Immature natural killer cell (primary cell): ENCODE data around the gene PER2. TPM values are rescaled to one million over a fixed set of nuclear protein-coding genes. Genes with fewer than 3 reads are reported as not detected.
"Not testable (repeated sequence)": the region's sequence is repeated elsewhere in the genome, so short reads cannot be mapped to it uniquely, and the experiment has no call there.

Source experiments
- DNase-seq, 3 donors: peaks; one replicate each; pipeline ENCODE4 v3.0.0; 2022; ENCODE audit warnings: mixed read lengths in 1 of 3
- H3K27ac Mint-ChIP-seq, 6 donors: one replicate each; pipeline ENCODE4 v1.8.0; 2020; ENCODE audit warnings: mixed read lengths in 6 of 6, mild to moderate bottlenecking in 5 of 6, inconsistent platforms in 4 of 6, moderate library complexity in 3 of 6
- H3K27me3 Mint-ChIP-seq, 3 donors: one replicate each; pipeline ENCODE4 v1.8.0; 2020 to 2021; ENCODE audit warnings: low read depth in 3 of 3, mild to moderate bottlenecking in 3 of 3, mixed read lengths in 3 of 3, moderate library complexity in 3 of 3, inconsistent platforms in 1 of 3
- H3K36me3 Mint-ChIP-seq, 3 donors: one replicate each; pipeline ENCODE4 v1.8.0; 2020; ENCODE audit warnings: mixed read lengths in 3 of 3, inconsistent platforms in 2 of 3, mild to moderate bottlenecking in 2 of 3
- H3K4me1 Mint-ChIP-seq, 2 donors: one replicate each; pipeline ENCODE4 v1.8.0; 2020; ENCODE audit warnings: inconsistent platforms in 2 of 2, mild to moderate bottlenecking in 2 of 2, mixed read lengths in 2 of 2, moderate library complexity in 1 of 2
- H3K4me3 Mint-ChIP-seq, 5 donors: one replicate each; pipeline ENCODE4 v1.8.0; 2020; ENCODE audit warnings: mild to moderate bottlenecking in 5 of 5, mixed read lengths in 5 of 5, inconsistent platforms in 3 of 5, moderate library complexity in 3 of 5
- H3K9me3 Mint-ChIP-seq, 6 donors: one replicate each; pipeline ENCODE4 v1.8.0; 2020; ENCODE audit warnings: mild to moderate bottlenecking in 6 of 6, mixed read lengths in 6 of 6, inconsistent platforms in 4 of 6, moderate library complexity in 3 of 6
- polyA plus RNA-seq, 3 donors: library from polyadenylated mRNA; unstranded; fragments of 300-500 nt; fragmentation: Illumina TruSeq; gene quantifications; one replicate each; pipeline ENCODE4 v1.2.3, GENCODE V29; 2021

The PER2 gene
- polyA plus RNA-seq, 3 donors from 2014 or later, result 1.0 to 8.5 (median 7.2) TPM

GRCh38 chr2:238322001-238322411 is 33.6 kb upstream of the PER2 start:
- Mint-ChIP-seq H3K36me3 (peaks cover 0 to 9% (median 4%) of the 10 kb centered on the region in 3 donors), H3K4me3 (peak overlapping the region; percentile 74 to 81 (median 80)), H3K4me1 (peaks cover 14 to 22% of the 10 kb centered on the region in 2 donors), H3K27me3 (peaks cover 0 to 1% (median 0%) of the 10 kb centered on the region in 3 donors), H3K9me3 (peaks cover 0 to 2% (median 0%) of the 10 kb centered on the region in 6 donors), H3K27ac (peak overlapping the region in 2 of 6 donors; percentile 42 to 66)
- no peak for DNase-seq

GRCh38 chr2:238321467-238321866 is 33.1 kb upstream of the PER2 start:
- Mint-ChIP-seq H3K27ac (peak overlapping the region in 3 of 6 donors; percentile 42 to 75 (median 66)), H3K36me3 (peaks cover 0 to 9% (median 0%) of the 10 kb centered on the region in 3 donors), H3K4me3 (peak overlapping the region; percentile 74 to 81 (median 80)), H3K27me3 (peaks cover 0 to 3% (median 0%) of the 10 kb centered on the region in 3 donors), H3K9me3 (no peaks in the 10 kb centered on the region), H3K4me1 (peaks cover 14 to 22% of the 10 kb centered on the region in 2 donors)
- no peak for DNase-seq

- DNase-seq, result no peak
- H3K27me3 Mint-ChIP-seq, result peaks cover 0 to 5% (median 2%) of the 10 kb centered on the region in 3 donors
- peak overlapping the region in 3 of 6 donors; percentile 31 to 75 (median 69) for H3K27ac Mint-ChIP-seq
- H3K4me1 Mint-ChIP-seq, result peaks cover 14 to 22% of the 10 kb centered on the region in 2 donors
- H3K9me3 Mint-ChIP-seq, result no peaks in the 10 kb centered on the region
- peaks cover 0 to 9% (median 0%) of the 10 kb centered on the region in 3 donors for H3K36me3 Mint-ChIP-seq
- H3K4me3 Mint-ChIP-seq, result peak overlapping the region; percentile 76 to 84 (median 80)
Measured at GRCh38 chr2:238320648-238321281, 32.4 kb upstream of the PER2 start.

- no peaks in the 10 kb centered on the region for H3K9me3 Mint-ChIP-seq
- H3K4me1 Mint-ChIP-seq, result peaks cover 14 to 22% of the 10 kb centered on the region in 2 donors
- peaks cover 0 to 3% (median 0%) of the 10 kb centered on the region in 3 donors for H3K36me3 Mint-ChIP-seq
- H3K4me3 Mint-ChIP-seq, result peak within 1 kb of the TSS; percentile 76 to 84 (median 80)
- H3K27me3 Mint-ChIP-seq, result peaks cover 0 to 5% (median 2%) of the 10 kb centered on the region in 3 donors
- peak; percentile 86 to 88 (median 86) for DNase-seq
- peak within 1 kb of the TSS in 4 of 6 donors; percentile 31 to 75 (median 52) for H3K27ac Mint-ChIP-seq
Measured at GRCh38 chr2:238320246-238320647, 31.8 kb upstream of the PER2 start, which contains the start of gene TRAF3IP1. Gene TRAF3IP1, plus strand, starts transcription at chr2:238320518. Its CDS starts 145 bp downstream, at chr2:238320663.

GRCh38 chr2:238315031-238315595 is 26.7 kb upstream of the PER2 start:
- Mint-ChIP-seq H3K36me3 (no peaks in the 10 kb centered on the region), H3K27me3 (peaks cover 2 to 5% (median 2%) of the 10 kb centered on the region in 3 donors), H3K27ac (no peak overlapping the region), H3K4me1 (peaks cover 5 to 10% of the 10 kb centered on the region in 2 donors), H3K9me3 (no peaks in the 10 kb centered on the region), H3K4me3 (no peak overlapping the region)
- no peak for DNase-seq

GRCh38 chr2:238314576-238314975 is 26.2 kb upstream of the PER2 start:
- H3K9me3 Mint-ChIP-seq, result no peaks in the 10 kb centered on the region
- no peak for DNase-seq
- H3K27ac Mint-ChIP-seq, result no peak overlapping the region
- no peaks in the 10 kb centered on the region for H3K36me3 Mint-ChIP-seq
- peaks cover under 1 to 6% of the 10 kb centered on the region in 2 donors for H3K4me1 Mint-ChIP-seq
- peaks cover 2 to 5% (median 2%) of the 10 kb centered on the region in 3 donors for H3K27me3 Mint-ChIP-seq
- no peak overlapping the region for H3K4me3 Mint-ChIP-seq

GRCh38 chr2:238313991-238314350 is 25.6 kb upstream of the PER2 start:
- Mint-ChIP-seq H3K4me3 (no peak overlapping the region), H3K27me3 (peaks cover 2 to 5% (median 2%) of the 10 kb centered on the region in 3 donors), H3K4me1 (no peaks in the 10 kb centered on the region), H3K27ac (no peak overlapping the region), H3K9me3 (no peaks in the 10 kb centered on the region), H3K36me3 (no peaks in the 10 kb centered on the region)
- no peak for DNase-seq

GRCh38 chr2:238313289-238313990 is 25.0 kb upstream of the PER2 start:
- DNase-seq, result no peak
- Mint-ChIP-seq H3K4me3 (no peak overlapping the region), H3K9me3 (no peaks in the 10 kb centered on the region), H3K27me3 (peaks cover 2 to 5% (median 2%) of the 10 kb centered on the region in 3 donors), H3K4me1 (no peaks in the 10 kb centered on the region), H3K27ac (no peak overlapping the region), H3K36me3 (no peaks in the 10 kb centered on the region)

- not testable (repeated sequence) for H3K9me3 Mint-ChIP-seq, H3K27me3 Mint-ChIP-seq, DNase-seq, H3K27ac Mint-ChIP-seq, H3K4me1 Mint-ChIP-seq, H3K36me3 Mint-ChIP-seq, H3K4me3 Mint-ChIP-seq
Measured at GRCh38 chr2:238310721-238311120, 22.3 kb upstream of the PER2 start.

- Mint-ChIP-seq H3K27me3 (peaks cover 0 to 7% (median 2%) of the 10 kb centered on the region in 3 donors), H3K9me3 (no peaks in the 10 kb centered on the region), H3K4me3 (no peak overlapping the region), H3K36me3 (no peaks in the 10 kb centered on the region), H3K27ac (no peak overlapping the region), H3K4me1 (no peaks in the 10 kb centered on the region)
- DNase-seq, result no peak
Measured at GRCh38 chr2:238308177-238308576, 19.8 kb upstream of the PER2 start.

- DNase-seq, result no peak
- Mint-ChIP-seq H3K4me3 (no peak overlapping the region), H3K27me3 (peaks cover 0 to 5% (median 2%) of the 10 kb centered on the region in 3 donors), H3K36me3 (no peaks in the 10 kb centered on the region), H3K9me3 (no peaks in the 10 kb centered on the region), H3K27ac (no peak overlapping the region), H3K4me1 (no peaks in the 10 kb centered on the region)
Measured at GRCh38 chr2:238306672-238306998, 18.2 kb upstream of the PER2 start.

GRCh38 chr2:238305965-238306671 is 17.7 kb upstream of the PER2 start:
- Mint-ChIP-seq H3K9me3 (no peaks in the 10 kb centered on the region), H3K4me1 (no peaks in the 10 kb centered on the region), H3K27ac (no peak overlapping the region), H3K27me3 (peaks cover 0 to 5% (median 2%) of the 10 kb centered on the region in 3 donors), H3K4me3 (no peak overlapping the region), H3K36me3 (no peaks in the 10 kb centered on the region)
- DNase-seq, result no peak

- peaks cover 0 to 5% (median 2%) of the 10 kb centered on the region in 3 donors for H3K27me3 Mint-ChIP-seq
- H3K4me3 Mint-ChIP-seq, result no peak overlapping the region
- peak overlapping the region in 1 of 6 donors; percentile 49 for H3K27ac Mint-ChIP-seq
- no peaks in the 10 kb centered on the region for H3K36me3 Mint-ChIP-seq
- no peaks in the 10 kb centered on the region for H3K9me3 Mint-ChIP-seq
- DNase-seq, result no peak
- H3K4me1 Mint-ChIP-seq, result no peaks in the 10 kb centered on the region
Measured at GRCh38 chr2:238305092-238305862, 16.9 kb upstream of the PER2 start.
